Osteoblast (primary cell): ENCODE results near the gene USP40. TPM values are rescaled to one million over a fixed set of nuclear protein-coding genes. Genes with fewer than 3 reads are reported as not detected.
A peak's percentile ranks its signal among the peaks of the same experiment; 100 is the strongest.

ENCODE experiments used
- DNase-seq: peaks from one replicate; pipeline ENCODE4 v3.0.0; 2011; ENCODE audit warnings: low spot score, mixed read lengths; ENCODE audit not compliant: insufficient read length; ENCODE audit errors: missing footprints
- H2AFZ ChIP-seq: 2 replicates; pipeline ENCODE4 v1.6.0; 2011; ENCODE audit warnings: mild to moderate bottlenecking, low read length
- H3K27ac ChIP-seq: 2 replicates; pipeline ENCODE4 v1.5.1; 2011; ENCODE audit warnings: mild to moderate bottlenecking, low read depth, low read length, moderate library complexity
- H3K27me3 ChIP-seq: 2 replicates; pipeline ENCODE4 v1.6.0; 2012; ENCODE audit warnings: mild to moderate bottlenecking, control low read depth, inconsistent platforms, low read length, moderate library complexity; ENCODE audit not compliant: insufficient read depth
- H3K36me3 ChIP-seq: 2 replicates; pipeline ENCODE4 v1.5.1; 2011; ENCODE audit warnings: mild to moderate bottlenecking, low read length, control low read depth, moderate library complexity; ENCODE audit not compliant: insufficient read depth
- H3K4me1 ChIP-seq: 2 replicates; pipeline ENCODE4 v1.5.1; 2011; ENCODE audit warnings: mild to moderate bottlenecking, low read length, control low read depth, moderate library complexity; ENCODE audit not compliant: insufficient read depth
- H3K4me2 ChIP-seq: 2 replicates; pipeline ENCODE4 v1.6.0; 2011; ENCODE audit warnings: mild to moderate bottlenecking, low read length; ENCODE audit not compliant: insufficient read depth
- H3K4me3 ChIP-seq: fragments of 200-600 bp; sonication (generic); 3 replicates; pipeline ENCODE4 v1.5.1; 2012; ENCODE audit warnings: mild to moderate bottlenecking, low read length, inconsistent platforms; ENCODE audit not compliant: insufficient read depth
- H3K79me2 ChIP-seq: 2 replicates; pipeline ENCODE4 v1.6.0; 2012; ENCODE audit warnings: mild to moderate bottlenecking, low read length, control low read depth, inconsistent platforms; ENCODE audit not compliant: insufficient read depth
- H3K9me3 ChIP-seq: 2 replicates; pipeline ENCODE4 v1.5.1; 2011; ENCODE audit warnings: low read depth, low read length, control low read depth
- H4K20me1 ChIP-seq: 2 replicates; pipeline ENCODE4 v1.6.0; 2012; ENCODE audit warnings: mild to moderate bottlenecking, low read length, control low read depth; ENCODE audit not compliant: insufficient read depth
- CTCF ChIP-seq: IDR thresholded peaks from 2 replicates; pipeline ENCODE4 v1.5.1; 2011; ENCODE audit warnings: mild to moderate bottlenecking, low read depth, low read length, moderate library complexity; ENCODE audit errors: extremely low read depth
- total RNA-seq: library from RNA; depleted of rRNA; stranded (reverse); fragments of >200 nt; gene quantifications from 2 replicates; pipeline ENCODE4 v1.2.3, GENCODE V29; 2012

Gene USP40
- total RNA-seq, 1 donor = 34.0 TPM

- DNase-seq = no peak
- Histone ChIP-seq H4K20me1 (no peaks in the 10 kb centered on the region), H3K79me2 (peaks cover 4% of the 10 kb centered on the region), H3K4me3 (no peak overlapping the region), H2AFZ (no peak overlapping the region), H3K27me3 (peaks cover 5% of the 10 kb centered on the region), H3K27ac (no peak overlapping the region), H3K9me3 (no peaks in the 10 kb centered on the region), H3K36me3 (no peaks in the 10 kb centered on the region), H3K4me2 (no peak overlapping the region), H3K4me1 (no peaks in the 10 kb centered on the region)
- no peak for TF ChIP-seq CTCF
These were observed 4.4 kb upstream of the USP40 start for GRCh38 chr2:233571001-233571400.

- Histone ChIP-seq H3K27me3 (no peaks in the 10 kb centered on the region), H3K4me1 (peaks cover 14% of the 10 kb centered on the region), H3K79me2 (peaks cover 27% of the 10 kb centered on the region), H3K4me3 (peak overlapping the region; percentile 98), H3K9me3 (no peaks in the 10 kb centered on the region), H3K4me2 (peak overlapping the region; percentile 86), H3K36me3 (peaks cover 3% of the 10 kb centered on the region), H3K27ac (peak overlapping the region; percentile 88), H4K20me1 (no peaks in the 10 kb centered on the region), H2AFZ (peak overlapping the region; percentile 98)
- TF ChIP-seq CTCF = no peak
- no peak for DNase-seq
These were observed 869 bp downstream of the USP40 start for GRCh38 chr2:233565685-233566140.

- H3K4me3 ChIP-seq = no peak overlapping the region
- DNase-seq = no peak
- peaks cover 6% of the 10 kb centered on the region for H3K36me3 ChIP-seq
- no peaks in the 10 kb centered on the region for H3K27me3 ChIP-seq
- peaks cover 14% of the 10 kb centered on the region for H3K4me1 ChIP-seq
- no peak overlapping the region for H3K27ac ChIP-seq
- peak overlapping the region; percentile 9 for H3K4me2 ChIP-seq
- no peaks in the 10 kb centered on the region for H3K9me3 ChIP-seq
- H2AFZ ChIP-seq = no peak overlapping the region
- no peaks in the 10 kb centered on the region for H4K20me1 ChIP-seq
- peaks cover 29% of the 10 kb centered on the region for H3K79me2 ChIP-seq
- TF ChIP-seq CTCF = no peak
These were observed 2.7 kb downstream of the USP40 start for GRCh38 chr2:233563663-233564430.

GRCh38 chr2:233556881-233557736, 9.5 kb downstream of the USP40 start:
- Histone ChIP-seq H2AFZ (peak overlapping the region; percentile 11), H3K79me2 (peaks cover 4% of the 10 kb centered on the region), H3K27me3 (no peaks in the 10 kb centered on the region), H3K27ac (peak overlapping the region; percentile 79), H3K4me3 (no peak overlapping the region), H3K4me1 (peaks cover 13% of the 10 kb centered on the region), H3K4me2 (peak overlapping the region; percentile 20), H4K20me1 (no peaks in the 10 kb centered on the region), H3K9me3 (no peaks in the 10 kb centered on the region), H3K36me3 (peaks cover 35% of the 10 kb centered on the region)
- DNase-seq = peak; percentile 72
- no peak for TF ChIP-seq CTCF
